G401.6 (cell line): ENCODE data around the gene KDM8.
"Not testable (repeated sequence)": the region's sequence is repeated elsewhere in the genome, so short reads cannot be mapped to it uniquely, and the experiment has no call there.

ENCODE experiments used
- FAIRE-seq: peaks from 2 replicates; lab custom pipeline; 2012; peaks lifted over from hg19 to GRCh38; lab: Jason Lieb, UNC

KDM8 gene

GRCh38 chr16:27191352-27191924 lies 11.9 kb upstream of the KDM8 start:
- no peak for FAIRE-seq

GRCh38 chr16:27193300-27193990 lies 9.9 kb upstream of the KDM8 start:
- no peak for FAIRE-seq

DNA sequence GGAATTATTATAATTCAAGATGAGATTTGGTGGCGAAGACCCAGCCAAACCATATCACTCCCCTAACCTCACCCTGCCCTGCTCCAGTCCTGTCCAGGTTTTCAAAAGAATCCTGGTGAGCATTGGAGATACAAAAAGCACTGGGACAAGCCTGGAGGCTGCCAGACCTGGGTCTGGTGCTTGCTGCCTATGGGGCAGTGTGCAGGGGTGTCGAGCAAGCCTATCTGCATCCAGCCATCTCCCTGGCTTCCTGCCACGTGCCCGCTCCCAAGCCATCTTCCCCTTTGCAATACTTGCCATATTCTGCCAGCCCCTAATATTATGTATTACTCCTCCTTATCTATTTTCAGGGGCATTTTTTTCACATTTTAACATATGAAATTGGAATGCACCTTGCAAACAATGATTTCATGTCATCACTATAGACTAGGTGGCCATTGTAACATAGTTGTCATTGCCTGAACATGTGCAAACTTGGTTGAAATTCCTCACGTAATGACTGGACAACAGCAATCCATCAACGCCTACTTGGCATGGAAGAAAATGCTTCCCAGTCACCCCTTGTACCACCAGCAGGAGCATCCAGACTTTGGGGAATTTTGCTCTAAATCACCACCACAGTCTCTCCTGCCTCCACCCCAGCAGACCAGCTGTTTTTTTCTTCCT lies 8.1 kb upstream of the KDM8 start:
- no peak for FAIRE-seq

DNA sequence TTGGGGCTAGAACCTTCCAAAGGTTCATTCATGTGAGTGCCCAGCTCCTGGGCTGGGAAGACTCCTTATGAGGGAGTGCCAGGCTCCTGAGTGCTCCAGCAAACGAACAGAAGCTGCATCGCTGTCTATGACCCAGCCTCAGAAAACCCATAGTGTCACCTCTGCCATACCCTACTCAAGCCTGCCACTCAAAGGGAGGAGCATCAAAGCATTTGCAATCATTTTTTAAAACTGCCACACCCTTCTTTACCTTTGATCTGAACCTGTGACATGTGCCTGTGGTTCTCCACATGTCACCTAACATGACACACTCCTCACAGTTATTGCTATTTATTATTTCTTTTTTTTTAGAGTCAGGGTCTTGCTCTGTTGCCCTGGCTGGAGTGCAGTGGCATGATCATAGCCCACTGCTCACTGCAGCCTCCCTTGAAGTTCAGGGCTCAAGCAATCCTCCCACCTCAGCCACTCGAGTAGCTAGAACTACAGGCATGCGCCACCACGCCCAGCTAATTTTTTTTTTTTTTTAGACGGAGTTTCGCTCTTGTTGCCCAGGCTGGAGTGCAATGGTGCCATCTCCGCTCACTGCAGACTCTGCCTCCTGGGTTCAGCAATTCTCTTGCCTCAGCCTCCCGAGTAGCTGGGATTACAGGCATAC lies 7.3 kb upstream of the KDM8 start:
- FAIRE-seq = no peak

DNA sequence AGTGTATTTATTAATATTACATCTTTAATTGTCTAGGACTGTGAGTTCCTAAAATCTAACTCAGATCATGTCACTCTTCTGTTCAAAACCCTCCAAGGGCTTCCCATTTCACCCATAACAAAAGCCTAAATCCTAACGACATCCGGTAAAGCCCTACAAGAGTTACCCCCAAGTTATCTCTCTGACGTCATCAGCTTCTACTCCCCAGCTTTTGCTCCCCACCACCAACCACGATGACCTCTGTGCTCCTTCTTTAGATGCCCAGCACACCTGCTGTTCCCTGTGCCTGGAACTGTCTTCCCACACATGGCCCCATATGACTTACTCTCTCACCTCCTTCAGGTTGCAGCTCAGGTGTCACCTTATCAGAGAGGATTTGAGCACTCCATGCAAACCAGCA lies 6.3 kb upstream of the KDM8 start:
- FAIRE-seq = no peak

- FAIRE-seq = no peak
Measured at GRCh38 chr16:27198451-27199234, 4.7 kb upstream of the KDM8 start.

DNA sequence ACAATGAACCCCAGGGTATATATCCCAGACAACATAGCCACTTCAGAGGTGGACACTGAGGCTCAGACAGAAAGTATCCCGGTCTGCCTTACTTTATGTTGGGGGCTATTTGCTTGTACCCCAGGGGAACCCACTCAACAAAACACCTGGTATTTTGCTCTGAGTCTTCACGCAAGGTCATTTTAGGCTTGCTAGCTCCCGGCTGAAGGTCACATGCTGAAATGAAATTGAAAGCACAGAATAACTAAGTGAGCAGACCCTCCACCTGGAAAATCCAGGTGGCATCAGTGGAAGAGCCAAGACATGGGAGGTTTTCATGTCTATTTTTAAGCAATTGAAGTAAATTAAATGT lies 4.1 kb upstream of the KDM8 start:
- FAIRE-seq = no peak

DNA sequence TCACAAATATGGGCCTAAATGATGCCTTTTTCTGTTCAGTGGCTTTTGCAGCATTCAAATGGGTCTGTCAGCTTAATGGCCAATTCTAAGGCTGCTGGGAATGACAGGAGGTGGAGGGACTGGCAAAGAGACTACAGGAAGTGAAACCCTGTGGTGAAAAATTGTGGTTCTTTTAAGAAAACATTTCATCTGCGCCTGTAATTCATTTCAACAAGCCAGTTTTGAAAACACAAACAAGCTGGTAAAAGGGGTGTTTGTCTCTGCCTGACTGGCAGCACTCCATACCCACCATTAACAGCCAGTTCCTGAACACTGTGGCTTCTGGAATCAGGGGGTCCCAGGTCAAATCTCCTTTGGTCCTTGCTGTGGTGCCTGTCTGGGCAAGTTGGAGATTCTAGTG lies 3.6 kb upstream of the KDM8 start:
- no peak for FAIRE-seq

GRCh38 chr16:27200914-27201313 lies 2.4 kb upstream of the KDM8 start:
- not testable (repeated sequence) for FAIRE-seq

GRCh38 chr16:27202923-27203506 lies 311 bp upstream of the KDM8 start:
- FAIRE-seq = no peak

GRCh38 chr16:27204312-27204915 lies 1.1 kb downstream of the KDM8 start:
- FAIRE-seq = no peak

DNA sequence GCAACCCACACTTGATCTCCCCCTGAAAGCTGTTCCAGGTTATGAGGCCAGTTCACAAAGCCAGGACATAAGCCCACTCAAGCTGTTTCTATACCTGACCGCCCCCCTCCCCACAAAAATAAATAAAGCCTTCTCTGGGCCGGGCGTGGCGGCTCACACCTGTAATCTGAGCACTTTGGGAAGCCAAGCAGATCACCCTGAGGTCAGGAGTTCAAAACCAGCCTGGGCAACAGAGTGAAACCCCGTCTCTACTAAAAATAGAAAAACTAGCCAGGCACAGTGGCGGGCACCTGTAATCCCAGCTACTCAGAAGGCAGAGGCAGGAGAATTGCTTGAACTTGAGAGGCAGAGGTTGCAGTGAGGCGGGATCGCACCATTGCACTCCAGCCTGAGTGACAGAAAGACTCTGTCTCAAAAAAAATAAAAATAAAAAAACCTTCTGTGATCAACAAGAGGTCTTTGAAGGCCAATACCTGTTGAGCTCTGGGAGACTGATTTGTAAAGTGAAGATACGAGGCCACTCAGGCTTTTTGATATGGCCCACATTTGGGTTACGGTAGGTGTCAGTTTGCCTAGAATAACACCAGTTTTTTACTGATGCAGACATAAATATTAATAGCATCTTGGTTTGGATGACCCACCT lies 2.2 kb downstream of the KDM8 start:
- FAIRE-seq = no peak

DNA sequence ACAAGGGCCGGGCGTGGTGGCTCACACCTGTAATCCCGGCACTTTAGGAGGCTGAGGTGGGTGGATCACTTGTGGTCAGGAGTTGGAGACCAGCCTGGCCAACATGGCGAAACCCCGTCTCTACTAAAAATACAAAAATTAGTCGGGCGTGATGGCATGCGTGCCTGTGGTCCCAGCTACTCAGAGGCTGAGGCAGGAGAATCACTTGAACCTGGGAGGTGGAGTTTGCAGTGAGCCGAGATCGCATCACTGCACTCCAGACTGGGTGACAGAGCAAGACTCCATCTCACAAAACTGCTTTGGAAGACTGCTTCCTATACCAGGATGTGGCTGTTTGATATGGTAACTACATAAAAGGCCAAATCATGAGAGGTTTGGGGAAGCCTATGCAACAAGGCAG lies 3.8 kb downstream of the KDM8 start:
- FAIRE-seq = not testable (repeated sequence)

DNA sequence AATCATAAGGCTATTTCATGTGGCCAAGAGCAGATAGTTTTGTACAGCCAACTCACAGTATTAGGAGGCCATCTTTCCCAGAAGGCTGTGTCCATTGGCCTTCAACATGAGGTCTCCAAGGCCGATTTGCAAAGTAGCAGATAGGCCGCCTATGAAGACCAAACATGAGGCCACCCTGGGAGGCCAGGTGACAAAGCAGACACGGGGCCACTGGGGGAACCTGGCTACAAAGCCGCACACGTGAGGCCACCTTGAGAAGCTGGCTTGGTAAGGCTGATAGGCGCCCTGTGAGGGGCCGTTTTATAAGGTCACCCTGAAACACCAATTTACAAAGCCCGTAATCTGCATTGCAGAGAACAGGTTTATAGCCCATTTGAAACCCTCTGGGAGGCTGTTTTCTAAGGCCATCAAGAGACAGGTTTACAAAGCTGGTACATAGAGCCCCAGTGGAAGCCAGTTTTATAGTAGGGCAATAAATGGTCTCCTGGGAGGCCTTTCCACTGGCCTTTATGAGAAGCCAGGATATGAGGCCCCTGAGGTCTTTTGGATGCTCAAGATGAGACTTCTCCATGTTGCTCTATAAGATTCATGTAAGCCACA lies 4.9 kb downstream of the KDM8 start:
- no peak for FAIRE-seq

GRCh38 chr16:27208796-27209195 lies 5.5 kb downstream of the KDM8 start:
- no peak for FAIRE-seq

- no peak for FAIRE-seq
Measured at GRCh38 chr16:27209591-27209990, 6.3 kb downstream of the KDM8 start.

- no peak for FAIRE-seq
Measured at GRCh38 chr16:27210174-27210573, 6.8 kb downstream of the KDM8 start.

- FAIRE-seq = no peak
Measured at GRCh38 chr16:27211026-27211425, 7.7 kb downstream of the KDM8 start.

GRCh38 chr16:27214084-27214961 lies 11.0 kb downstream of the KDM8 start:
- FAIRE-seq = no peak

DNA sequence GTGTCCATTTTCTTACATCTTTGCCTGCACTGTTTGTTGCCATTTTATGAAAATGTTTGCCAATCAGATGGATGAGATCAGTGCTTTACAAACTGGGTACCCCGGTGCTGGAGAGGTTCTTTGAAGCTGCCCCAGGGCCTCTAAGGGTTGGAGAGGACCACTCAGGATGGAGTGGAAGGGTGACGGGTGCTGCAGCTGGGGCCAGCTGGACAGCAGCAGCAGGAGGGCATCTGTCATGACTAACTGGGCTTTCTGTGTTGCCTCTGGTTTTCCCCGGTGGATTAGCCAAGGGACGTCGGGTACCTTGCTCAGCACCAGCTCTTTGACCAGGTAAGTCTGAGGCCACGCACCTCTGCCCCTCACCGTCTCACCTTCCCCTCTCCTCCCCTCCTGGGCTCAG lies 12.3 kb downstream of the KDM8 start:
- FAIRE-seq = no peak
